AG10803 (cell line): ENCODE results near the gene CHL1.
A peak's percentile ranks its signal among the peaks of the same experiment; 100 is the strongest.

Source experiments
- DNase-seq: peaks from one replicate; pipeline ENCODE4 v3.0.0; 2010; ENCODE audit warnings: low read depth
- H3K4me3 ChIP-seq: 2 replicates; pipeline ENCODE4 v1.5.1; 2011; ENCODE audit warnings: mild to moderate bottlenecking, low read length, control low read depth
- TF ChIP-seq, protein P1 (sequence below): conservative IDR thresholded peaks from 2 replicates; pipeline ENCODE4 v1.5.1; 2011; ENCODE audit warnings: mild to moderate bottlenecking, low read length, control low read depth, inconsistent platforms

The CHL1 gene

GRCh38 chr3:260898-261297 lies 64.3 kb downstream of the CHL1 start:
- H3K4me3 ChIP-seq, result no peak overlapping the region
- no peak for DNase-seq
- TF ChIP-seq, protein P1, sequence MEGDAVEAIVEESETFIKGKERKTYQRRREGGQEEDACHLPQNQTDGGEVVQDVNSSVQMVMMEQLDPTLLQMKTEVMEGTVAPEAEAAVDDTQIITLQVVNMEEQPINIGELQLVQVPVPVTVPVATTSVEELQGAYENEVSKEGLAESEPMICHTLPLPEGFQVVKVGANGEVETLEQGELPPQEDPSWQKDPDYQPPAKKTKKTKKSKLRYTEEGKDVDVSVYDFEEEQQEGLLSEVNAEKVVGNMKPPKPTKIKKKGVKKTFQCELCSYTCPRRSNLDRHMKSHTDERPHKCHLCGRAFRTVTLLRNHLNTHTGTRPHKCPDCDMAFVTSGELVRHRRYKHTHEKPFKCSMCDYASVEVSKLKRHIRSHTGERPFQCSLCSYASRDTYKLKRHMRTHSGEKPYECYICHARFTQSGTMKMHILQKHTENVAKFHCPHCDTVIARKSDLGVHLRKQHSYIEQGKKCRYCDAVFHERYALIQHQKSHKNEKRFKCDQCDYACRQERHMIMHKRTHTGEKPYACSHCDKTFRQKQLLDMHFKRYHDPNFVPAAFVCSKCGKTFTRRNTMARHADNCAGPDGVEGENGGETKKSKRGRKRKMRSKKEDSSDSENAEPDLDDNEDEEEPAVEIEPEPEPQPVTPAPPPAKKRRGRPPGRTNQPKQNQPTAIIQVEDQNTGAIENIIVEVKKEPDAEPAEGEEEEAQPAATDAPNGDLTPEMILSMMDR, result no peak

DNA sequence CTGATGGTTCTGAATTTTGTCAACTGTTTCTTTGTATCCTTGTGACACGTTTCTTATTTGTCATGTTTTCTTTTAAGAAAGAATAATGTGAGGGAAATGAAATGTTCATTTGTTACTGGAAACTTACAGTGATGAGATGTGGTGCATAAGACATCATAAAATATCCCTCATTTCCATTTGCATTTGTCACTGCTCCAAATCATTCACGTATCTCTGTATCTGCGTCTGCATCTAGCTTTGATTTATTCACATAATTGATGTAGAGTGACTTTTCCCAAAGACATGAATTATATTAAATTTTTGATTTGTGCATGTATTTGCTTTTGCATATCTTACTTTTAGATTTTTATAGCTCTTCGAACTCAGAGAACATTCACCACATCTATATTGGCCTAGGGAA lies 66.8 kb downstream of the CHL1 start:
- TF ChIP-seq, protein P1, result no peak
- no peak overlapping the region for H3K4me3 ChIP-seq
- DNase-seq, result no peak

- no peak overlapping the region for H3K4me3 ChIP-seq
- TF ChIP-seq, protein P1, result no peak
- DNase-seq, result peak; percentile 60
Measured at GRCh38 chr3:264394-265156, 68.0 kb downstream of the CHL1 start.

- DNase-seq, result no peak
- H3K4me3 ChIP-seq, result no peak overlapping the region
- TF ChIP-seq, protein P1, result no peak
Measured at GRCh38 chr3:267101-267500, 70.5 kb downstream of the CHL1 start.

DNA sequence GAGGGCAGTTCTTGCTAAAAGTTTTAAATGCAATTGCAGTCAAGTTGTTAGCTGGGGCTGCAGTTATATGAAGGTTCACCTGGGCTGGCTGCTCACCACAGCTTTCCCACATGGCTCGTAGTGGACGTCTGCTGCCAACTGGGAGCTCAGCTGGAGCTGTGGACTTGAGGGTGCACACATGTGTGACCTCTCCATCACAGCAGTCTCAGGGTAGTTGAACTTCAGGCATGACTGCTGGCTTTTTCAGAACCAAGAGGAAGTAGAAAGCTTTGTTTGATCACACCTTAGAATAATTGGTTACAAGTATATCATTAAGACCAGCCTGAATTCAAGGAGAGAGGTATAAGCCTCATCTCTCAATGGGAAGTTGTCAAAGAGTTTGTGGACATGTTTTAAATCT lies 74.1 kb downstream of the CHL1 start:
- TF ChIP-seq, protein P1, result no peak
- H3K4me3 ChIP-seq, result no peak overlapping the region
- no peak for DNase-seq

- DNase-seq, result no peak
- TF ChIP-seq, protein P1, result no peak
- no peak overlapping the region for H3K4me3 ChIP-seq
Measured at GRCh38 chr3:274927-275326, 78.4 kb downstream of the CHL1 start.

- H3K4me3 ChIP-seq, result no peak overlapping the region
- TF ChIP-seq, protein P1, result no peak
- no peak for DNase-seq
Measured at GRCh38 chr3:277873-278272, 81.3 kb downstream of the CHL1 start.
